HCT116 (cell line): ENCODE data around the gene INTS14. TPM values are rescaled to one million over a fixed set of nuclear protein-coding genes. Genes with fewer than 3 reads are reported as not detected.

Experiments
- ATAC-seq: fragments of 200-7000 bp; cut with Tn5 transposase; 2 replicates; pipeline ENCODE4 v1.9.1; 2020; ENCODE audit warnings: mild to moderate bottlenecking, moderate library complexity
- BruUV-seq: library from RNA; stranded (reverse); fragments of 400-500 nt; replicated peaks from 2 replicates; lab custom pipeline; 2021; lab: Mats Ljungman, UMichigan
- CTCF ChIA-PET: fragments of 300-600 bp; sonication (Branson Sonifier 250); formaldehyde crosslinking; loops from one replicate; lab custom pipeline; 2021; ENCODE audit warnings: antibody characterized with exemption; lab: Charles Lee
- POLR2A ChIA-PET: fragments of 300-600, 350-600 bp; sonication (Branson Sonifier 250); formaldehyde crosslinking; loops from one replicate; lab custom pipeline; 2021; ENCODE audit warnings: antibody characterized with exemption; lab: Charles Lee
- RAD21 ChIA-PET, 2 experiments: fragments of 300-600 bp; sonication (Branson Sonifier 250); formaldehyde crosslinking; loops; one replicate each; lab custom pipeline; 2023; ENCODE audit warnings: low total read pairs in 2 of 2; ENCODE audit not compliant: uncharacterized antibody in 2 of 2, unreplicated experiment in 2 of 2, low non-redundant PET in 1 of 2; lab: Charles Lee
- DNase-seq: peaks from one replicate; pipeline ENCODE4 v3.0.0-alpha.2; 2010; ENCODE audit warnings: low read depth, low spot score
- H2AFZ ChIP-seq: fragments of 200-600 bp; shearing (Covaris generic), sonication (generic); 2 replicates; pipeline ENCODE4 v1.6.1; 2017; ENCODE audit warnings: low read depth, mixed run types, mixed read lengths, antibody characterized with exemption, low read length; ENCODE audit not compliant: poor library complexity, severe bottlenecking
- H3K27ac ChIP-seq: 2 replicates; pipeline ENCODE4 v1.5.1; 2012; ENCODE audit warnings: low read depth, low read length
- H3K27me3 ChIP-seq: fragments of 200-600 bp; sonication (generic); 2 replicates; pipeline ENCODE4 v1.6.1; 2016; ENCODE audit warnings: mixed run types, low read length, mixed read lengths; ENCODE audit not compliant: insufficient read depth
- H3K36me3 ChIP-seq, 2 experiments: fragments of 200-500 bp in 1 of 2; fragments of 200-600 bp in 1 of 2; sonication (Bioruptor generic) in 1 of 2; sonication (generic) in 1 of 2; 2 replicates each; pipeline versions ENCODE4 v1.5.1 to v1.6.1; 2014 to 2016; ENCODE audit warnings: low read length in 2 of 2, inconsistent platforms in 1 of 2, mixed read lengths in 1 of 2, mixed run types in 1 of 2; ENCODE audit not compliant: insufficient read depth in 2 of 2, control insufficient read depth in 1 of 2
- H3K4me1 ChIP-seq, 2 experiments: fragments of 200-600 bp in 1 of 2; sonication (generic) in 1 of 2; 2 replicates each; pipeline versions ENCODE4 v1.5.1 to v1.6.1; 2012 to 2017; ENCODE audit warnings: low read length in 2 of 2, inconsistent platforms in 1 of 2, mild to moderate bottlenecking in 1 of 2, mixed read lengths in 1 of 2, mixed run types in 1 of 2, moderate library complexity in 1 of 2; ENCODE audit not compliant: insufficient read depth in 2 of 2, control insufficient read depth in 1 of 2
- H3K4me2 ChIP-seq: fragments of 200-600 bp; sonication (generic); 2 replicates; pipeline ENCODE4 v1.6.1; 2017; ENCODE audit warnings: mixed run types, low read length, mixed read lengths
- H3K4me3 ChIP-seq, 2 experiments: fragments of 200-600 bp in 1 of 2; sonication (generic) in 1 of 2; replicated peaks in 1 of 2; 2 replicates each; pipeline ENCODE4 v1.5.1; 2011 to 2016; ENCODE audit warnings: low read length in 2 of 2, control low read depth in 1 of 2, low read depth in 1 of 2, mild to moderate bottlenecking in 1 of 2, mixed read lengths in 1 of 2, mixed run types in 1 of 2
- H3K79me2 ChIP-seq: fragments of 200-600 bp; sonication (generic); 2 replicates; pipeline ENCODE4 v1.6.1; 2017; ENCODE audit warnings: mild to moderate bottlenecking, mixed run types, low read length, moderate library complexity, mixed read lengths; ENCODE audit not compliant: insufficient read depth
- H3K9ac ChIP-seq: fragments of 200-600 bp; sonication (generic); 2 replicates; pipeline ENCODE4 v1.6.1; 2016; ENCODE audit warnings: low read length, mixed read lengths
- H3K9me2 ChIP-seq: fragments of 200-600 bp; sonication (generic), shearing (Covaris generic); 2 replicates; pipeline ENCODE4 v1.6.1; 2017; ENCODE audit warnings: mixed run types, mild to moderate bottlenecking, moderate library complexity; ENCODE audit not compliant: insufficient read depth
- H3K9me3 ChIP-seq, 2 experiments: fragments of 200-500 bp in 1 of 2; fragments of 200-600 bp in 1 of 2; sonication (Bioruptor generic) in 1 of 2; sonication (generic) in 1 of 2; 2 replicates each; pipeline ENCODE4 v1.6.1; 2014 to 2017; ENCODE audit warnings: low read length in 2 of 2, mixed read lengths in 2 of 2, inconsistent platforms in 1 of 2, low read depth in 1 of 2, mild to moderate bottlenecking in 1 of 2, mixed run types in 1 of 2, moderate library complexity in 1 of 2; ENCODE audit not compliant: control insufficient read depth in 1 of 2, insufficient read depth in 1 of 2
- H4K20me1 ChIP-seq: fragments of 200-600 bp; sonication (generic), shearing (Covaris generic); 2 replicates; pipeline ENCODE4 v1.6.1; 2017; ENCODE audit warnings: mixed run types, mild to moderate bottlenecking, moderate library complexity; ENCODE audit not compliant: insufficient read depth
- CBX3 ChIP-seq: IDR thresholded peaks from 2 replicates; pipeline ENCODE4 v1.6.1; 2012; ENCODE audit warnings: low read depth
- CEBPB ChIP-seq: IDR thresholded peaks from 2 replicates; pipeline ENCODE4 v1.6.1; 2012; ENCODE audit warnings: low read depth
- EZH2 ChIP-seq: fragments of 200-600 bp; sonication (generic); IDR thresholded peaks from 2 replicates; pipeline ENCODE4 v1.6.1; 2017; ENCODE audit warnings: antibody characterized with exemption, mixed run types
- EZH2phosphoT487 ChIP-seq: fragments of 200-600 bp; IDR thresholded peaks from 2 replicates; pipeline ENCODE4 v1.6.1; 2018; ENCODE audit warnings: antibody characterized with exemption, borderline replicate concordance
- FOSL1 ChIP-seq: IDR thresholded peaks from 2 replicates; pipeline ENCODE4 v1.6.1; 2012; ENCODE audit warnings: low read depth
- REST ChIP-seq: IDR thresholded peaks from 2 replicates; pipeline ENCODE4 v1.6.1; 2012; ENCODE audit warnings: low read depth
- SIN3A ChIP-seq: IDR thresholded peaks from 2 replicates; pipeline ENCODE4 v1.6.1; 2012; ENCODE audit warnings: low read depth
- SP1 ChIP-seq: IDR thresholded peaks from 2 replicates; pipeline ENCODE4 v1.6.1; 2012; ENCODE audit warnings: low read depth
- TCF7L2 ChIP-seq: IDR thresholded peaks from 2 replicates; pipeline ENCODE4 v1.7.0; 2011; ENCODE audit warnings: borderline replicate concordance, inconsistent platforms; ENCODE audit not compliant: insufficient read depth, insufficient read length; ENCODE audit errors: extremely low read depth
- YY1 ChIP-seq: IDR thresholded peaks from 2 replicates; pipeline ENCODE4 v1.6.1; 2011; ENCODE audit warnings: low read length, low read depth, moderate library complexity, mild to moderate bottlenecking; ENCODE audit not compliant: insufficient replicate concordance; ENCODE audit errors: extremely low read depth
- ZBTB33 ChIP-seq: IDR thresholded peaks from 2 replicates; pipeline ENCODE4 v1.6.1; 2011; ENCODE audit warnings: mild to moderate bottlenecking, low read length, moderate library complexity; ENCODE audit not compliant: insufficient replicate concordance; ENCODE audit errors: extremely low read depth
- ZFX ChIP-seq: fragments of 450-650 bp; IDR thresholded peaks from 2 replicates; pipeline ENCODE4 v1.6.1; 2017
- intact Hi-C: fragments of 100-400 bp; cut with micrococcal nuclease; formaldehyde crosslinking; loops from 2 replicates; pipeline ENCODE4 v1.10.0; 2022
- total RNA-seq: library from RNA; stranded (reverse); gene quantifications from one replicate; pipeline ENCODE4 v1.2.1, GENCODE V29; 2021; ENCODE audit not compliant: unreplicated experiment

INTS14 gene
- total RNA-seq, 1 experiment from 2014 or later: 50.1 TPM

DNA sequence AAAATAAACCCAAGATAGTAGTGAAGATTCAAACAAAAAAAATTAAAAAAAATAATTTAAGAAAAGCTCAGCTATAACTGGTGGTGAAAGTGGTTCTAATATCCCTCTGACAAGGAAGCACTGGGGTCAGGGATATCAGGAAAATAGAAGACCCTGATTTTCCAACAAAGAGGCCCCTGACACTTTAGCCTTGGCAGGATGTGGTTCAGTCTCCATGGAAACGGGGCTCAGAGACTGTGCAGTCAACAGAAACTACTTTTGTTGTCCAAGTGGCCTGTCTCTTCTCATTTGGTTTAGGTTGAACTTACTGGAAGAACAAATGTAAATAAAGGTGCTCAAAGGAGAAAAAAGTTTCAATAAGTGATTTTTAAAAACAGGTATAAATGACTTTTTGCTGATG is 27.2 kb downstream of the INTS14 start:
- Histone ChIP-seq H3K27ac (no peak overlapping the region), H3K9me2 (no peaks in the 10 kb centered on the region), H3K4me2 (no peak overlapping the region), H3K4me1 (no peaks in the 10 kb centered on the region), H4K20me1 (no peaks in the 10 kb centered on the region), H3K36me3 (peaks cover 26 to 33% of the 10 kb centered on the region in 2 experiments), H3K9ac (no peak overlapping the region)
- RAD21 ChIA-PET: no interaction called here
- TF ChIP-seq FOSL1 (no peak), SP1 (no peak), SIN3A (no peak), CEBPB (no peak), EZH2phosphoT487 (no peak), TCF7L2 (no peak), REST (no peak), ZBTB33 (no peak), EZH2 (no peak), CBX3 (no peak), YY1 (no peak), ZFX (no peak)
- TF ChIP-seq, all 23 proteins: peak for 0
- intact Hi-C loops: no loop called here
- ChIA-PET CTCF (no interaction called here), POLR2A (no interaction called here)
- H3K27me3 ChIP-seq: no peaks in the 10 kb centered on the region
- no peak for ATAC-seq
- no peak overlapping the region for H3K4me3 ChIP-seq
- H3K79me2 ChIP-seq: no peaks in the 10 kb centered on the region
- BruUV-seq: no TSS peak
- no peak for DNase-seq
- H2AFZ ChIP-seq: no peak overlapping the region
- no peaks in the 10 kb centered on the region for H3K9me3 ChIP-seq
